Inflammatory macrophage treated with lipopolysaccharide for 1 hour (primary cell): ENCODE data around the gene CALML3.
"Not testable (repeated sequence)": the region's sequence is repeated elsewhere in the genome, so short reads cannot be mapped to it uniquely, and the experiment has no call there.

Source experiments
- DNase-seq, 2 donors: peaks; one replicate each; pipeline ENCODE4 v3.0.0-alpha.2; 2020 to 2022

Gene CALML3

GRCh38 chr10:5559022-5559421 lies 34.3 kb downstream of the CALML3 start:
- not testable (repeated sequence) for DNase-seq

GRCh38 chr10:5559642-5560141 lies 34.9 kb downstream of the CALML3 start:
- DNase-seq: no peak

- no peak for DNase-seq
Measured at GRCh38 chr10:5560142-5560816, 35.5 kb downstream of the CALML3 start.

GRCh38 chr10:5560817-5561703 lies 36.3 kb downstream of the CALML3 start:
- DNase-seq: no peak

GRCh38 chr10:5561704-5562645 lies 37.2 kb downstream of the CALML3 start:
- DNase-seq: no peak

GRCh38 chr10:5563321-5563961 lies 38.7 kb downstream of the CALML3 start:
- DNase-seq: no peak

GRCh38 chr10:5563991-5564536 lies 39.3 kb downstream of the CALML3 start:
- DNase-seq: no peak

- DNase-seq: no peak
Measured at GRCh38 chr10:5564537-5565204, 39.9 kb downstream of the CALML3 start.

- no peak for DNase-seq
Measured at GRCh38 chr10:5565205-5565545, 40.4 kb downstream of the CALML3 start.

- DNase-seq: peak in 1 of 2 donors; percentile 55
Measured at GRCh38 chr10:5565671-5566581, 41.2 kb downstream of the CALML3 start.

- DNase-seq: no peak
Measured at GRCh38 chr10:5566614-5567013, 41.9 kb downstream of the CALML3 start.

- no peak for DNase-seq
Measured at GRCh38 chr10:5567477-5567876, 42.7 kb downstream of the CALML3 start.

- no peak for DNase-seq
Measured at GRCh38 chr10:5568984-5569383, 44.2 kb downstream of the CALML3 start.

GRCh38 chr10:5569568-5569967 lies 44.8 kb downstream of the CALML3 start:
- DNase-seq: no peak

GRCh38 chr10:5570007-5570655 lies 45.4 kb downstream of the CALML3 start:
- DNase-seq: no peak

- DNase-seq: no peak
Measured at GRCh38 chr10:5570979-5571810, 46.4 kb downstream of the CALML3 start.

GRCh38 chr10:5571826-5572225 lies 47.1 kb downstream of the CALML3 start:
- DNase-seq: no peak

- DNase-seq: no peak
Measured at GRCh38 chr10:5573319-5573950, 48.7 kb downstream of the CALML3 start.
